SK-N-SH treated with all-trans-retinoic acid at 6 μM for 48 hours (cell line): ENCODE measurements around the gene SNX18.

Source experiments
- CSDC2 ChIP-seq: fragments of 250-450 bp; sonication (Bioruptor Pico); IDR thresholded peaks from 2 replicates; pipeline ENCODE4 v1.5.0; 2020; ENCODE audit warnings: mild to moderate bottlenecking, moderate library complexity
- ESRRG ChIP-seq: fragments of 250-450 bp; sonication (Bioruptor Pico); IDR thresholded peaks from 2 replicates; pipeline ENCODE4 v1.6.1; 2021; ENCODE audit warnings: mild to moderate bottlenecking
- ISL1 ChIP-seq: fragments of 250-450 bp; sonication (Bioruptor Pico); IDR thresholded peaks from 2 replicates; pipeline ENCODE4 v2.1.2; 2022; ENCODE audit warnings: mild to moderate bottlenecking, moderate library complexity
- RARB ChIP-seq: fragments of 250-450 bp; sonication (Bioruptor Pico); IDR thresholded peaks from 2 replicates; pipeline ENCODE4 v1.8.0; 2021; ENCODE audit warnings: mild to moderate bottlenecking, moderate library complexity
- ZFP30 ChIP-seq: fragments of 450-650 bp; formaldehyde crosslinking; IDR thresholded peaks from 2 replicates; pipeline ENCODE4 v1.5.0; 2022; ENCODE audit warnings: mild to moderate bottlenecking, moderate library complexity
- ZNF565 ChIP-seq: fragments of 450-650 bp; formaldehyde crosslinking; conservative IDR thresholded peaks from 2 replicates; pipeline ENCODE4 v1.5.0; 2020; ENCODE audit warnings: low read depth, mild to moderate bottlenecking, moderate library complexity
- TF ChIP-seq, protein P1 (sequence below): fragments of 250-450 bp; sonication (Bioruptor Pico); IDR thresholded peaks from 2 replicates; pipeline ENCODE4 v1.5.1; 2020; ENCODE audit warnings: low read depth, mild to moderate bottlenecking, moderate library complexity
- TF ChIP-seq, protein P2 (sequence below): fragments of 250-450 bp; sonication (Bioruptor Pico); IDR thresholded peaks from 2 replicates; pipeline ENCODE4 v1.8.0; 2020; ENCODE audit warnings: mild to moderate bottlenecking, moderate library complexity, borderline replicate concordance
- TF ChIP-seq, protein P3 (sequence below): fragments of 250-450 bp; sonication (Bioruptor Pico); IDR thresholded peaks from 2 replicates; pipeline ENCODE4 v1.8.0; 2021; ENCODE audit warnings: low read depth, mild to moderate bottlenecking, moderate library complexity, borderline replicate concordance

DNA sequence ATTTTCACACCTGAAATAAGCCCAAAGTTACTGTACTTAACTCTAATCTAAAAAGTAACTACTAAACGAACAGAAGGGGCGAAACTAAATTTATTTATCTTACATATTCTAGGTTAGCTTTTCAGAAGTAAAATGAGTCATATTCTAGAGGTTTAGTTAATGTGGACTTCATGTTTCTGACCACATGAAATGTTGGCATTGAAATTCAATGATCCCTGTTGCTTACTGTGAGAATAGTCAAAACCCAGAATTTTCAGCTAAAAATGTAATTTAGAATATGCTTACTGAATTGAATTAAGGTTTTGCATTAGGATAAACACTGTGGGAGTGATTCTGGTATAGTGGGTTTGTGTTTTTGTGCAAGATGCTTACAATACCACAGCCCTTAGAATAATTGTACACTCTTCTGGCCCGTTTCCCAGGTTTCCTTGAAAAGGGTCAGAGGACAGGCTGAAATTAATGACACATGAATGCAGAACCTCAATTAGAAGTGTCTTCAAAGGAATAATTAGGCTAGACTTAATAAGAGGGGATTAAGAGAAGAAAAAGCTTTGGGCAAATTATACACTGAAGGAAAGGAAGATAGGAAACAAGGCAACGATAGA lies 1.4 kb upstream of the SNX18 start:
- TF ChIP-seq CSDC2 = no peak
- TF ChIP-seq ZFP30 (CRISPR knock-in tag) = no peak
- TF ChIP-seq, protein P1, sequence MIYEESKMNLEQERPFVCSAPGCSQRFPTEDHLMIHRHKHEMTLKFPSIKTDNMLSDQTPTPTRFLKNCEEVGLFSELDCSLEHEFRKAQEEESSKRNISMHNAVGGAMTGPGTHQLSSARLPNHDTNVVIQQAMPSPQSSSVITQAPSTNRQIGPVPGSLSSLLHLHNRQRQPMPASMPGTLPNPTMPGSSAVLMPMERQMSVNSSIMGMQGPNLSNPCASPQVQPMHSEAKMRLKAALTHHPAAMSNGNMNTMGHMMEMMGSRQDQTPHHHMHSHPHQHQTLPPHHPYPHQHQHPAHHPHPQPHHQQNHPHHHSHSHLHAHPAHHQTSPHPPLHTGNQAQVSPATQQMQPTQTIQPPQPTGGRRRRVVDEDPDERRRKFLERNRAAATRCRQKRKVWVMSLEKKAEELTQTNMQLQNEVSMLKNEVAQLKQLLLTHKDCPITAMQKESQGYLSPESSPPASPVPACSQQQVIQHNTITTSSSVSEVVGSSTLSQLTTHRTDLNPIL (CRISPR knock-in tag) = no peak
- no peak for TF ChIP-seq RARB (CRISPR knock-in tag)
- TF ChIP-seq ESRRG = no peak
- TF ChIP-seq ISL1 = no peak
- TF ChIP-seq, protein P2, sequence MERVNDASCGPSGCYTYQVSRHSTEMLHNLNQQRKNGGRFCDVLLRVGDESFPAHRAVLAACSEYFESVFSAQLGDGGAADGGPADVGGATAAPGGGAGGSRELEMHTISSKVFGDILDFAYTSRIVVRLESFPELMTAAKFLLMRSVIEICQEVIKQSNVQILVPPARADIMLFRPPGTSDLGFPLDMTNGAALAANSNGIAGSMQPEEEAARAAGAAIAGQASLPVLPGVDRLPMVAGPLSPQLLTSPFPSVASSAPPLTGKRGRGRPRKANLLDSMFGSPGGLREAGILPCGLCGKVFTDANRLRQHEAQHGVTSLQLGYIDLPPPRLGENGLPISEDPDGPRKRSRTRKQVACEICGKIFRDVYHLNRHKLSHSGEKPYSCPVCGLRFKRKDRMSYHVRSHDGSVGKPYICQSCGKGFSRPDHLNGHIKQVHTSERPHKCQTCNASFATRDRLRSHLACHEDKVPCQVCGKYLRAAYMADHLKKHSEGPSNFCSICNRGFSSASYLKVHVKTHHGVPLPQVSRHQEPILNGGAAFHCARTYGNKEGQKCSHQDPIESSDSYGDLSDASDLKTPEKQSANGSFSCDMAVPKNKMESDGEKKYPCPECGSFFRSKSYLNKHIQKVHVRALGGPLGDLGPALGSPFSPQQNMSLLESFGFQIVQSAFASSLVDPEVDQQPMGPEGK (CRISPR knock-in tag) = no peak
- TF ChIP-seq ZNF565 = no peak
- TF ChIP-seq, protein P3, sequence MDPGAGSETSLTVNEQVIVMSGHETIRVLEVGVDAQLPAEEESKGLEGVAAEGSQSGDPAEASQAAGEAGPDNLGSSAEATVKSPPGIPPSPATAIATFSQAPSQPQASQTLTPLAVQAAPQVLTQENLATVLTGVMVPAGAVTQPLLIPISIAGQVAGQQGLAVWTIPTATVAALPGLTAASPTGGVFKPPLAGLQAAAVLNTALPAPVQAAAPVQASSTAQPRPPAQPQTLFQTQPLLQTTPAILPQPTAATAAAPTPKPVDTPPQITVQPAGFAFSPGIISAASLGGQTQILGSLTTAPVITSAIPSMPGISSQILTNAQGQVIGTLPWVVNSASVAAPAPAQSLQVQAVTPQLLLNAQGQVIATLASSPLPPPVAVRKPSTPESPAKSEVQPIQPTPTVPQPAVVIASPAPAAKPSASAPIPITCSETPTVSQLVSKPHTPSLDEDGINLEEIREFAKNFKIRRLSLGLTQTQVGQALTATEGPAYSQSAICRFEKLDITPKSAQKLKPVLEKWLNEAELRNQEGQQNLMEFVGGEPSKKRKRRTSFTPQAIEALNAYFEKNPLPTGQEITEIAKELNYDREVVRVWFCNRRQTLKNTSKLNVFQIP = no peak
